Large intestine (tissue), 3 donors: ENCODE measurements around the gene MYH15. TPM values are rescaled to one million over a fixed set of nuclear protein-coding genes. Genes with fewer than 3 reads are reported as not detected.

Source experiments
- DNase-seq, 2 donors: peaks; one replicate each; pipeline versions ENCODE4 v3.0.0 to v3.0.0-alpha.2; 2013
- H3K27ac ChIP-seq: one replicate; pipeline ENCODE4 v1.5.1; 2013; ENCODE audit warnings: low read length
- H3K27me3 ChIP-seq: 2 replicates; pipeline ENCODE4 v1.6.1; 2013; ENCODE audit warnings: low read length; ENCODE audit not compliant: control insufficient read depth, insufficient read depth
- H3K36me3 ChIP-seq: 2 replicates; pipeline ENCODE4 v1.6.1; 2013; ENCODE audit warnings: low read length; ENCODE audit not compliant: control insufficient read depth, insufficient read depth
- H3K4me1 ChIP-seq: one replicate; pipeline ENCODE4 v1.6.1; 2013; ENCODE audit warnings: low read length; ENCODE audit not compliant: control insufficient read depth, insufficient read depth
- H3K4me3 ChIP-seq: one replicate; pipeline ENCODE4 v1.5.1; 2013; ENCODE audit warnings: low read length
- H3K9me3 ChIP-seq: one replicate; pipeline ENCODE4 v1.6.1; 2013; ENCODE audit warnings: mild to moderate bottlenecking, low read depth, low read length, moderate library complexity; ENCODE audit not compliant: control insufficient read depth
- WGBS: methylation state at CpG from one replicate; pipeline ENCODE4 v1.1.5; 2013; ENCODE audit warnings: low lambda C conversion rate; ENCODE audit not compliant: insufficient coverage; 5-methylcytosine and 5-hydroxymethylcytosine counted together
- polyA plus RNA-seq: library from polyadenylated mRNA; unstranded; fragments of 120-200 nt; gene quantifications from one replicate; pipeline ENCODE4 v1.2.1, GENCODE V29; 2013

MYH15 gene
- polyA plus RNA-seq, 1 donor = 1.0 TPM

DNA sequence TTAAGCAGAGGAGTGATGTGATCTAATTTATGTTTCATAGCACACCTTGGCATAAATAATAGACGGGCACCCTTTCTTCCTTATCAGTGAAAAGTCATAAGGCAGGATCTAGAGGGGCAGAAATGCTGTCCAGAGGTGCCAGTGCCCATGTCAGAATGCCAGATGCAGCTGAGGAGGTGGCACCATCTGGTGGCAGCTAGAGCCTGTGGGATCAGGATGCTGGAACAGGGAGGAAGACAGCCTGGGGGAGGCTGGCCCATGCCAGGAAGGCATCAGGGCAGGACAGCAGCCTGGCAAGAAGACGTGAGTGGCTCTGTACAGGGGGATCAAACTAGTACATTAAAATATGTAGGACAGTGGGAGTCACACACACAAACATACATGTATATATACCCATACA is 16.5 kb downstream of the MYH15 start:
- no peaks in the 10 kb centered on the region for H3K36me3 ChIP-seq
- 80% methylated on average over 1 of the region's 2 CpGs for WGBS
- no peak overlapping the region for H3K27ac ChIP-seq
- no peak for DNase-seq
- no peaks in the 10 kb centered on the region for H3K9me3 ChIP-seq
- no peaks in the 10 kb centered on the region for H3K4me1 ChIP-seq
- no peaks in the 10 kb centered on the region for H3K27me3 ChIP-seq
- H3K4me3 ChIP-seq = no peak overlapping the region

DNA sequence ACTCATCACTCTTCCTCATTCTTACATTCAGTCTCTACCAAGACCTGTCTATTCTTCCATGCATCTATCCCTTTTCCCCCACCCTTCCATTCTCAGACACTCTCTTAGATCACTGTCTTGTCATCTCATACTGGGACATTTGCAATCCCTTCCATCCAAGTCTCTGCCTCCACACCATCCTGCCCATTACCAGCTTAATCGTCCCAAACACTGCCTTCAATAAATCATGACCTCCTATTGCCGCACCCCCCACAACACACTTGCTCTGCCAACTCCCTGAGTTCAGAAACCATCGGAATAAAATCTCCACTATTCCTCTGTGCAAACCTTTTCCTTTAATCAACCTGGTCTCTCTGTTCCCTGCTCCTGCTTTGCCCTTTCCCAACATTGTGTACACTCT is 18.9 kb downstream of the MYH15 start:
- no peaks in the 10 kb centered on the region for H3K36me3 ChIP-seq
- H3K4me1 ChIP-seq = no peaks in the 10 kb centered on the region
- WGBS = 71% methylated on average over 1 of the region's 3 CpGs
- no peaks in the 10 kb centered on the region for H3K9me3 ChIP-seq
- no peak overlapping the region for H3K4me3 ChIP-seq
- DNase-seq = no peak
- H3K27me3 ChIP-seq = no peaks in the 10 kb centered on the region
- H3K27ac ChIP-seq = no peak overlapping the region

DNA sequence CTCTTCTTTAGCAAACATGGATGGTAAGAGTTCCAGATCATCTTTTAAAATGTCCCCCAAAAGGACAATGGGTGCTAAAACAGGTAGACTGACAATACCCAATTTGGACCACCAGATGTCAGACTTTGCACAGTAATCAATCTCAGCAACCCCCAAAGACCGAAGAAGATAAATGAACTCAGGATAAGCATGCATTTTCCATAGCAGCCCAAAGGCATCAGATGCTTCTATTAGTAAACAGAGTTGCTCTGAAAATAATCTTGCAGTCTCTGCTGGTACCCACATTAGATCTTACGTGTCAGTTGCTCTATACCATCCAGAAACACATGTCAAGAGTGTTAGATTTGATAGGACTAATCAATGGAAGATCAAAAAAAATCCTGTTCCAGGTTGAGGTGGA is 20.6 kb downstream of the MYH15 start:
- H3K36me3 ChIP-seq = no peaks in the 10 kb centered on the region
- no peaks in the 10 kb centered on the region for H3K27me3 ChIP-seq
- no peak overlapping the region for H3K4me3 ChIP-seq
- peak in 1 of 2 donors; percentile 29 for DNase-seq
- H3K9me3 ChIP-seq = no peaks in the 10 kb centered on the region
- H3K27ac ChIP-seq = no peak overlapping the region
- H3K4me1 ChIP-seq = no peaks in the 10 kb centered on the region
- 40% methylated on average over 1 of the region's 2 CpGs for WGBS

DNA sequence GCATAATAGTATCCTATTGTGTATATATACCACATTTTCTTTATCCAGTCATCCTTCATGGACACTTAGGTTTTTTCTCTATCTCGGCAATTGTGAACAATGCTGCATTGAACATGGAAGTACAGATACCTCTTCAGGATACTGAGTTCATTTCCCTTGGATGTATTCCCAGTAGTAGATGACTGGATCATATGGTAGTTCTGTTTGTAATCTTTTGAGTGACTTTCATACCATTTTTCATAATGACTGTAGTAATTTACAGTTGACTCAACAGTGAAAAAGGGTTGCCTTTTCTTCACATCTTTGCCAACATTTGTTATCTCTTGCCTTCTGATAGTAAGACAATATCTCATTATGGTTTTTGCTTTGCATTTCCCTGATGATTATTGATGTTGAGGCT is 21.8 kb downstream of the MYH15 start:
- no peaks in the 10 kb centered on the region for H3K4me1 ChIP-seq
- no peak overlapping the region for H3K4me3 ChIP-seq
- no peaks in the 10 kb centered on the region for H3K9me3 ChIP-seq
- no peak for DNase-seq
- H3K27me3 ChIP-seq = no peaks in the 10 kb centered on the region
- no peaks in the 10 kb centered on the region for H3K36me3 ChIP-seq
- 88% methylated on average over 1 of the region's 1 CpG for WGBS
- H3K27ac ChIP-seq = no peak overlapping the region

DNA sequence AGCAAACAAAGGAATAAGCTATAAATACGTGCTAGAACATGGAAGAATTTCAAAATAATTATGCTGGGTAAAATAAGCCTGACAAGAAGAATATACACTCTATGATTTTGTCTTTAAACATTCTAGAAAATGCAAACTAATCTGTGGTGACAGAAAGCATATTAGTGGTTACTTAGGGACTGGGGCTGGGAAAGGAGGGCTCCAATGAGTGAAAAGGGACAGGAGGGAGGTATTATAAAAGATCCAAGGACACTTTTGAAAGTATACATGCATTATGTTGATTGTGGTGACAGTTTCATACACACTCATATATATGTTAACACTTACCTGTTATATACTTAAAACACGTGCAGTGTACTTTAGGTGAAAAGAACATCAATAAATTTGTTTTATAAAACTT is 23.0 kb downstream of the MYH15 start:
- no peak for DNase-seq
- H3K4me1 ChIP-seq = no peaks in the 10 kb centered on the region
- no peaks in the 10 kb centered on the region for H3K36me3 ChIP-seq
- no peak overlapping the region for H3K27ac ChIP-seq
- 70% methylated on average over 2 of the region's 2 CpGs for WGBS
- H3K9me3 ChIP-seq = no peaks in the 10 kb centered on the region
- H3K27me3 ChIP-seq = no peaks in the 10 kb centered on the region
- H3K4me3 ChIP-seq = no peak overlapping the region

DNA sequence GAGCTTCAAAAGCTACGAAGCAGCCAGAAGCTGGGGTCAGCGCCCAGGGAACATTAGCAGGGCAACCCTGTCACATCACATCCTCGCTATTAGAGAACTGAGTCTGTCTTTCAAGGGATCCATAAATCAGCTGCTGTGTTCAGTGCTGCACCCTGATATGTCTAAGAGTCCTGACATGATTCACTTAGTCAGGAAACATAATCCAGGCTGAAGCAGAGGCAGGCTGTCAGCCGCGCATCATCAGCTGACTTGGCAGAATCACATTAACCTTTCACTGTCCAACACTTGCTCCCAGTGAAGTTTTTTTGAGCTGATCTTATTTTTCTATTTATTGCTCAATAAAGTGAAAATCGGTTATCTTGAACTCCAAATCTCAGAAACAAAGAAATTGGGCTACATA is 23.5 kb downstream of the MYH15 start:
- Histone ChIP-seq H3K4me3 (no peak overlapping the region), H3K36me3 (no peaks in the 10 kb centered on the region), H3K9me3 (no peaks in the 10 kb centered on the region), H3K27me3 (no peaks in the 10 kb centered on the region), H3K27ac (no peak overlapping the region), H3K4me1 (no peaks in the 10 kb centered on the region)
- DNase-seq = peak in 1 of 2 donors; percentile 22
- 71% methylated on average over 1 of the region's 6 CpGs for WGBS

DNA sequence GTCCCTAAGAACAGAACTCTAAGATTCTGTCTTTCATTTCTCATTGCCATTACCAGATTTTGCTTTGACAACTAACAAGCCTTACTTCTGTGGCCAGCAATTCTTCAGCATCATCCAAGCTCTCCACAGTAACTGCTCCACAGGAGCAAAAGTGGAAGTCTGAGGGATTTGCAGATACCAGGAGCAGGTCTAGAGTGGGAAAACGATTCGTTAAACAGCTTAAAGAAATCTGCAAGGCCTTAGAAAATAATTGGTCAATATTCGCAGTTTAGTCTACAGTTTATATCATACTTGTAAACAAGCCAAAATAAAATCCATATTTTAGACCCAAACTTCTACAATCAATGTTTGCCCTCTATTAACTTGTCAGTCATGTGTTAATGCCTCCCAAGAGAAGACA is 24.1 kb downstream of the MYH15 start:
- DNase-seq = no peak
- Histone ChIP-seq H3K36me3 (no peaks in the 10 kb centered on the region), H3K27me3 (no peaks in the 10 kb centered on the region), H3K27ac (no peak overlapping the region), H3K9me3 (no peaks in the 10 kb centered on the region), H3K4me1 (no peaks in the 10 kb centered on the region), H3K4me3 (no peak overlapping the region)
- WGBS = 40% methylated on average over 1 of the region's 3 CpGs

DNA sequence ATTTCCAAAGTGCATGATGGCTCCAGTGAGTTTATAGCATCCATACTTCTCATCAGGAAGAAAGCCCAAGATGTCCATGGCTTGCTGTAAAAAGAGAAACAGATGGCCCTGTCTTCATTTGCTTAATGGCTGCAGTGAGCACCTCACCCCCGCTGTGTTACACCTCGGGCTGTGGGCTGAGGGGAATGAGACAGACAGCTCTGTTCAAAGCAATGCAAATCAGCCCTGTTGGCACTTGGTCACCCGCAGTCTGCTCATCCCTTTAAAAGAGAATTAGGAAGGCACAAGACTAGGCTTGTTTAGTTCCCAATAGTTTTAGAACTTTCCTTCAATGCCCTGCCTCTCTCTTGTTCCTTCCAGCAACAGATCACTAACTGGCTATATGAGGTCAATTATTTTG is 25.2 kb downstream of the MYH15 start:
- Histone ChIP-seq H3K36me3 (no peaks in the 10 kb centered on the region), H3K9me3 (no peaks in the 10 kb centered on the region), H3K27me3 (no peaks in the 10 kb centered on the region), H3K27ac (no peak overlapping the region), H3K4me3 (no peak overlapping the region), H3K4me1 (no peaks in the 10 kb centered on the region)
- no CpG with 5 or more reads among the region's 3 CpGs for WGBS
- no peak for DNase-seq

DNA sequence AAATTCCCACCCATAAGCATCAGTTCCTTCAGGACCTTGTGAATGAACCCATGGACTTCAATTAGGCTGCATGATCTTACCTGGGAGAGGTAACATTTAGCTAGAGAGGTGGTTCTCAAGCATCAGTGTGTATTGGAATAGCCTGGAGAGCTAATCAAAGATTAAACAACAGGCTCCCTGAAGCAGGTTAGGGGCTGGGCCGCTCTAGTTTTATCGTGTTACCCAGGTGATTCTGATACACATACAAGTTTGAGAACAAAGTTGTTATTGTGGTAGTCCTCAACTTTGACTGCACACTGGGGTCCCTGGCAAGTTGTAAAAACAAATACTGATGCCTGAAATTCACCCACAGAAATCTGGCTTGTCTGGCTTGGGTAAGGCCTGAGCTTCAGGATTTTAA is 31.2 kb downstream of the MYH15 start:
- peak in 1 of 2 donors; percentile 43 for DNase-seq
- no CpG with 5 or more reads among the region's 2 CpGs for WGBS
- no peak overlapping the region for H3K4me3 ChIP-seq

DNA sequence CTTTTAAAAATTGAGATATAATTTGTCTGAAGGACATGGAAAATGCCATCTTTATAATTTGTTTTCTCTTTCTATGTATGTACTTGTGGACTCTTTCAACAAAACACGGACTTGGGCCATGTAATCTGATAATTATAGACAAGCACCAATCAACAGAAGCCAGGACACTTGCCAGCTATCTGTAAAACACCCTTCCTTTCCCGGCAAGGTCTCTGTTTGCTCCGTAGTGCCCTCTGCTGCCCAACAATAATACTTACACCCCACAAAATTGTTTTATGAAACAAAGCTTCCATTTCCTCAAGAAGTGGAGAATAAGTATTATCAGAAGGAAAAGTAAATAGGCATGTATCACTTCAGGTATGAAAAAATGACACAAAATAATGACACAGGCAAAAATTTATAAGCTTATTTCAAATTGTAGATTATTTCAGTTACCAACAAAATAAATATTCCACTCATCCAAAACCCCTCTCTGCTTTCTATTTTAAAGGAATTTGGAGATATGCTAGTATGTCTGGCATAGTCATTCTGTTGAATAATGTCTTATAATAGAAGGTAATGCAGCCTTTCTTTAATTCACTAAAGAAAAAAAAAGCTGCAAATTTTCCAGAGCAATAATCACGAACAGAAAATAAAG is 32.8 kb downstream of the MYH15 start:
- no peaks in the 10 kb centered on the region for H3K4me1 ChIP-seq
- DNase-seq = peak; percentile 57 to 71
- no peak overlapping the region for H3K27ac ChIP-seq
- WGBS = 0% methylated on average over 2 of the region's 4 CpGs
- no peak overlapping the region for H3K4me3 ChIP-seq
- no peaks in the 10 kb centered on the region for H3K9me3 ChIP-seq
- H3K27me3 ChIP-seq = no peaks in the 10 kb centered on the region
- H3K36me3 ChIP-seq = no peaks in the 10 kb centered on the region

More for the DNA sequence above, 31.2 kb downstream of the MYH15 start:
- Histone ChIP-seq H3K27ac (no peak overlapping the region), H3K27me3 (no peaks in the 10 kb centered on the region), H3K36me3 (no peaks in the 10 kb centered on the region), H3K4me1 (no peaks in the 10 kb centered on the region), H3K9me3 (no peaks in the 10 kb centered on the region)

DNA sequence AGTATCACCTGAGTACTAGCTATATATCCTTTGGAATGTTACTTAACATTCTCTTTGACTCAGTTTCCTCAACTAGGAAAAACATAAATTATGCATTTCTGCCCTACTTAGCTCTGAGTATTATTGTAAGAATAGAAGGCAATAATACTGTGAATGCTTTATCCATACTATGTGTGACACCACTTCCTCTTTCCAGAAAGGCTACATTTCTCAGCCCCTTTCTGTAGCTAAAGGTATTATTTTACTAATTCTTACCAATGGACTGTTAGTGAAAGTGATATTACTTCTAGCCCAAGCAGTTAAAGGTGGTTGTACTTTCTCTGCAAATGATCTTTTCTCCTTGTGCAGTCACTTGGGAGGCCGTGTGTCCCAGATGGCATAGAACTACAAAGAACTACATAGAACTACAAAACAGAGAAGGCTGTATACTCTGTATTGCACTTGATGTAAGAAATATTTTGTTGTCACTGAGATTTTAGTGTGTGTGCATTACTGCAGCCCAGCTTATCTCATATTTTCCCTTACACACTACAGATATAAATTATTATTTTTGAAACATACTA is 35.1 kb downstream of the MYH15 start:
- no peaks in the 10 kb centered on the region for H3K27me3 ChIP-seq
- WGBS = no CpG with 5 or more reads among the region's 1 CpG
- H3K9me3 ChIP-seq = no peaks in the 10 kb centered on the region
- no peak for DNase-seq
- H3K36me3 ChIP-seq = no peaks in the 10 kb centered on the region
- no peaks in the 10 kb centered on the region for H3K4me1 ChIP-seq
- no peak overlapping the region for H3K4me3 ChIP-seq
- no peak overlapping the region for H3K27ac ChIP-seq
